Sigmoid colon (tissue), 7 donors: ENCODE measurements around the gene SIRT3. TPM values are rescaled to one million over a fixed set of nuclear protein-coding genes. Genes with fewer than 3 reads are reported as not detected.

Experiments used
- DNase-seq: peaks from one replicate; pipeline ENCODE4 v3.0.0-alpha.2; 2019
- H3K27ac ChIP-seq, 4 donors: fragments of 200-600 bp; sonication (generic); one replicate each; pipeline ENCODE4 v1.5.1; 2016 to 2019; ENCODE audit warnings: mild to moderate bottlenecking in 1 of 4
- H3K27me3 ChIP-seq, 3 donors: fragments of 200-600 bp; sonication (generic); one replicate each; pipeline ENCODE4 v1.5.1; 2019; ENCODE audit warnings: mild to moderate bottlenecking in 1 of 3
- H3K36me3 ChIP-seq, 4 donors: fragments of 200-600 bp; sonication (generic); one replicate each; pipeline ENCODE4 v1.5.1; 2016 to 2019
- H3K4me1 ChIP-seq, 4 donors: fragments of 200-600 bp; sonication (generic); one replicate each; pipeline ENCODE4 v1.5.1; 2017 to 2019
- H3K4me3 ChIP-seq, 4 donors: fragments of 200-600 bp; sonication (generic); one replicate each; pipeline ENCODE4 v1.5.1; 2017 to 2019; ENCODE audit warnings: mild to moderate bottlenecking in 2 of 4, moderate library complexity in 1 of 4
- H3K9me3 ChIP-seq, 4 donors: fragments of 200-600 bp in 3 of 4; sonication (generic) in 3 of 4; one replicate each; pipeline versions ENCODE4 v1.5.1 to v1.6.1; 2013 to 2019
- EP300 ChIP-seq, 4 donors: sonication (generic); formaldehyde crosslinking; IDR thresholded peaks; one replicate each; pipeline ENCODE4 v1.6.1; 2017; ENCODE audit warnings: antibody characterized with exemption in 4 of 4
- POLR2A ChIP-seq, 2 donors: fragments of 450-650 bp; IDR thresholded peaks; one replicate each; pipeline ENCODE4 v1.6.1; 2016; ENCODE audit warnings: antibody characterized with exemption in 2 of 2, mild to moderate bottlenecking in 2 of 2, moderate library complexity in 2 of 2
- POLR2AphosphoS5 ChIP-seq, 4 donors: sonication (generic); formaldehyde crosslinking; IDR thresholded peaks; one replicate each; pipeline ENCODE4 v1.6.1; 2017; ENCODE audit warnings: antibody characterized with exemption in 4 of 4
- WGBS, 2 donors: extraction: QIAGEN DNeasy Blood & Tissue Kit; methylation state at CpG; one replicate each; pipeline ENCODE4 v1.1.7; 2013; 5-methylcytosine and 5-hydroxymethylcytosine counted together
- intact Hi-C: fragments of 100-400 bp; cut with DNase I; formaldehyde crosslinking; loops from one replicate; pipeline ENCODE4 v1.15.1; 2023
- polyA plus RNA-seq, 3 donors: library from polyadenylated mRNA; stranded (reverse); fragments of 200-250 nt; gene quantifications; one replicate each; pipeline ENCODE4 v1.2.3, GENCODE V29; 2013
- total RNA-seq, 4 donors: library from RNA; depleted of rRNA; stranded (reverse); fragments of >200 nt; gene quantifications; one replicate each; pipeline ENCODE4 v1.1.0, GENCODE V29; 2016
- TF ChIP-seq, protein P1 (sequence below), 4 experiments: fragments of 450-650 bp in 3 of 4; fragments of 200-600 bp in 1 of 4; IDR thresholded peaks; one replicate each; pipeline ENCODE4 v1.5.1; 2016 to 2019; ENCODE audit warnings: antibody characterized with exemption in 4 of 4, mild to moderate bottlenecking in 3 of 4, moderate library complexity in 2 of 4
- donor health status: healthy with polysubstance abuse.
- donor health status: Bipolar disorder and iron deficiency.
- donor health status: healthy.

SIRT3 gene
- total and polyA plus RNA-seq, 7 donors = 6.4 to 21.0 (median 12.2) TPM

GRCh38 chr11:203945-204586 is 32.1 kb downstream of the SIRT3 start:
- Histone ChIP-seq H3K4me3 (no peak overlapping the region), H3K9me3 (no peaks in the 10 kb centered on the region), H3K4me1 (peaks cover 0 to 41% (median 24%) of the 10 kb centered on the region in 4 donors), H3K27me3 (no peaks in the 10 kb centered on the region), H3K27ac (no peak overlapping the region), H3K36me3 (peaks cover 15 to 51% (median 21%) of the 10 kb centered on the region in 4 donors)
- WGBS, 2 donors = 95 to 96% methylated on average over 4 of the region's 4 CpGs
- DNase-seq = peak; percentile 58
- intact Hi-C loops = no loop called here
- no peak for TF ChIP-seq EP300 (IDR thresholded peaks at IDR 0.05)

DNA sequence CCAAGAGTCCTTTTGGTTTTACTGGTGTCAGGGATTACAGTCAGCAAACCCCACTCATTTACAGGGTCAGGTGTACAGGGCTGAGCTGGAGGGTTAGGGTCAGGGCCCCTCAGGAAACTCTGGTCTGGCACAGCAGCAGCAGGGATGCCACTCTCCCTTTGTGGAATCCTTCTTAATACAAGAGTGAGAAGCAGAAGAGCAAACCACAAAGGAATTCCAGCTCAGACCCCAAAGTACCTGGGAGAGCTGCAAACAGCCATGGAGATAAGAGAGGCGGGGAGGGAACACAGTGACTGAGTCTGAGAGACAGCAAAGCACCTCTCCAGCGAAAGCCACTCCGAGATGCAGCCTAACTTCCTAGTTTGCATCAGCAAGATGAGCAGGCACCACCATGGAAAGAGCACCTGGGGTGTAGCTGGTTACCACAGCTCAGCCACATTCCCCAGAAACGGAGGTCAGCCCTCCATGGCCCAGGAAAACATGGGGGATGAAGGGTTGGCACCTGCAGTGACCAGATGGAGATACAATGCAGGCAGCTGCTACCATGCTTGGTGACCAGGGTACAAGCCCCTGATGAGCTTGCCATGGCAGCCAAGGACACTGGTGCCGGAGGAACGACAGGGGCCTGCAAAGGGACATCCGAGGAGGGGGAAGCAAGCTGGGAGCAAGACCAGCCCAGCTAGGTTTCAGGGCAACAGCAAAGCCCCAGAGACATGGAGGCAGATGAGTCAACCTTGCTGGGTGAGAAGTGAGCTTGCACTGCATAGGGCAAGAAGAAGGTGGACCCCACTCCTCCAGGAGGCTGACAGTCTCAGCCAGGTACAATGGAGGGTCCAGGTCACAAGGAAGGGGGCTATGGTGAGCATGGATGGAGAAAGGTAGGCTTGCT is 32.8 kb downstream of the SIRT3 start:
- DNase-seq = no peak
- H3K9me3 ChIP-seq = no peaks in the 10 kb centered on the region
- H3K4me1 ChIP-seq = peaks cover 0 to 39% (median 24%) of the 10 kb centered on the region in 4 donors
- intact Hi-C loops = no loop called here
- no peak overlapping the region for H3K4me3 ChIP-seq
- no peaks in the 10 kb centered on the region for H3K27me3 ChIP-seq
- peaks cover 15 to 51% (median 21%) of the 10 kb centered on the region in 4 donors for H3K36me3 ChIP-seq
- no peak overlapping the region for H3K27ac ChIP-seq
- no peak for TF ChIP-seq EP300 (IDR thresholded peaks at IDR 0.05)
- TF ChIP-seq, protein P1, sequence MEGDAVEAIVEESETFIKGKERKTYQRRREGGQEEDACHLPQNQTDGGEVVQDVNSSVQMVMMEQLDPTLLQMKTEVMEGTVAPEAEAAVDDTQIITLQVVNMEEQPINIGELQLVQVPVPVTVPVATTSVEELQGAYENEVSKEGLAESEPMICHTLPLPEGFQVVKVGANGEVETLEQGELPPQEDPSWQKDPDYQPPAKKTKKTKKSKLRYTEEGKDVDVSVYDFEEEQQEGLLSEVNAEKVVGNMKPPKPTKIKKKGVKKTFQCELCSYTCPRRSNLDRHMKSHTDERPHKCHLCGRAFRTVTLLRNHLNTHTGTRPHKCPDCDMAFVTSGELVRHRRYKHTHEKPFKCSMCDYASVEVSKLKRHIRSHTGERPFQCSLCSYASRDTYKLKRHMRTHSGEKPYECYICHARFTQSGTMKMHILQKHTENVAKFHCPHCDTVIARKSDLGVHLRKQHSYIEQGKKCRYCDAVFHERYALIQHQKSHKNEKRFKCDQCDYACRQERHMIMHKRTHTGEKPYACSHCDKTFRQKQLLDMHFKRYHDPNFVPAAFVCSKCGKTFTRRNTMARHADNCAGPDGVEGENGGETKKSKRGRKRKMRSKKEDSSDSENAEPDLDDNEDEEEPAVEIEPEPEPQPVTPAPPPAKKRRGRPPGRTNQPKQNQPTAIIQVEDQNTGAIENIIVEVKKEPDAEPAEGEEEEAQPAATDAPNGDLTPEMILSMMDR (IDR thresholded peaks at IDR 0.05) = no peak
- no peak for TF ChIP-seq POLR2AphosphoS5 (IDR thresholded peaks at IDR 0.05)
- no peak for TF ChIP-seq POLR2A (IDR thresholded peaks at IDR 0.05)
- 90 to 92% methylated on average over 7 of the region's 7 CpGs for WGBS, 2 donors

- intact Hi-C loops = no loop called here
- WGBS, 2 donors = 78 to 85% methylated on average over 8 of the region's 8 CpGs
- Histone ChIP-seq H3K4me3 (no peak overlapping the region), H3K9me3 (no peaks in the 10 kb centered on the region), H3K27me3 (no peaks in the 10 kb centered on the region), H3K27ac (no peak overlapping the region), H3K36me3 (peaks cover 15 to 51% (median 21%) of the 10 kb centered on the region in 4 donors), H3K4me1 (peaks cover 0 to 39% (median 24%) of the 10 kb centered on the region in 4 donors)
- DNase-seq = no peak
- TF ChIP-seq, protein P1 (IDR thresholded peaks at IDR 0.05) = no peak
- TF ChIP-seq EP300 (IDR thresholded peaks at IDR 0.05) (no peak), POLR2A (IDR thresholded peaks at IDR 0.05) (no peak), POLR2AphosphoS5 (IDR thresholded peaks at IDR 0.05) (no peak)
Observed at GRCh38 chr11:202490-202889, 33.7 kb downstream of the SIRT3 start.

DNA sequence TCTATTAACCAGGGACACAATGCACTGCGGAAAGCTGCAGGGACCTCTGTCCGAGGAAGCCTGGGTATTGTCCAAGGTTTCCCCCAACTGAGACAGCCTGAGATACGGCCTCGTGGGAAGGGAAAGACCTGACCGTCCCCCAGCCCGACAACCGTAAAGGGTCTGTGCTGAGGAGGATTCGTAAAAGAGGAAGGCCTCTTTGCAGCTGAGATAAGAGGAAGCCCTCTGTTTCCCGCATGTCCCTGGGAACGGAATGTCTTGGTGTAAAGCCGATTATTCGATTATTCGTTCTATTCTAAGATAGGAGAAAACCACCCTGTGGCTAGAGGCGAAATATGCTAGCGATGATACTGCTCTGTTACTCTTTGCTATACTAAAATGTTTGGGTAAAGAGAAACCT is 34.2 kb downstream of the SIRT3 start:
- Histone ChIP-seq H3K27me3 (no peaks in the 10 kb centered on the region), H3K36me3 (peaks cover 15 to 51% (median 21%) of the 10 kb centered on the region in 4 donors), H3K4me3 (no peak overlapping the region), H3K9me3 (no peaks in the 10 kb centered on the region), H3K4me1 (peaks cover 0 to 39% (median 24%) of the 10 kb centered on the region in 4 donors), H3K27ac (no peak overlapping the region)
- 62 to 78% methylated on average over 15 of the region's 15 CpGs for WGBS, 2 donors
- DNase-seq = no peak
- intact Hi-C loops = no loop called here
- no peak for TF ChIP-seq POLR2A (IDR thresholded peaks at IDR 0.05)
- TF ChIP-seq POLR2AphosphoS5 (IDR thresholded peaks at IDR 0.05) = no peak
- TF ChIP-seq EP300 (IDR thresholded peaks at IDR 0.05) = no peak
- TF ChIP-seq, protein P1 (IDR thresholded peaks at IDR 0.05) = no peak
